ENCODE results near the gene GLI1. TPM values are rescaled to one million over a fixed set of nuclear protein-coding genes. Genes with fewer than 3 reads are reported as not detected.
A peak's percentile ranks its signal among the peaks of the same experiment; 100 is the strongest.

GLI1 gene
- total RNA-seq, 2 experiments from 2014 or later: 0.31 to 0.85 TPM

GRCh38 chr12:57467915-57468314 is 8.3 kb downstream of the GLI1 start:
- no peaks in the 10 kb centered on the region for H3K9me3 Mint-ChIP-seq
- peaks cover 43% of the 10 kb centered on the region for H3K4me1 Mint-ChIP-seq (ENCODE audit: low read depth)
- H3K4me3 Mint-ChIP-seq: peak overlapping the region; percentile 2
- H3K27me3 ChIP-seq (ENCODE audit: control insufficient read depth in 1 of 2, insufficient read depth in 2 of 2, low read length in 2 of 2): no peaks in the 10 kb centered on the region
- no peak overlapping the region for H3K27ac ChIP-seq (ENCODE audit: low read depth in 1 of 2, low read length in 2 of 2)
- ChIA-PET POLR2A (no interaction called here), CTCF (interaction anchor here (1.6 kb wide), 1 partner anchor 9 kb away, joined by 7 read pairs; the partner anchor contains the start of gene GLI1)
- intact Hi-C loops (cut with DNase I, micrococcal nuclease): no loop called here
- peaks cover 55% of the 10 kb centered on the region for H3K36me3 Mint-ChIP-seq (ENCODE audit: low read depth)
- no peaks in the 10 kb centered on the region for H3K9me3 ChIP-seq (ENCODE audit: control insufficient read depth in 1 of 2, insufficient read depth in 1 of 2, low read length in 2 of 2)
- peaks cover 26% of the 10 kb centered on the region for H3K4me1 ChIP-seq (ENCODE audit: insufficient read depth, low read length)
- peaks cover 46% of the 10 kb centered on the region for H3K36me3 ChIP-seq (ENCODE audit: insufficient read depth, low read length)
- no peak overlapping the region for H3K4me3 ChIP-seq (ENCODE audit: low read length)
- no peaks in the 10 kb centered on the region for H3K27me3 Mint-ChIP-seq
- DNase-seq: peak in 1 of 14 experiments; percentile 11
- TF ChIP-seq, protein P1, sequence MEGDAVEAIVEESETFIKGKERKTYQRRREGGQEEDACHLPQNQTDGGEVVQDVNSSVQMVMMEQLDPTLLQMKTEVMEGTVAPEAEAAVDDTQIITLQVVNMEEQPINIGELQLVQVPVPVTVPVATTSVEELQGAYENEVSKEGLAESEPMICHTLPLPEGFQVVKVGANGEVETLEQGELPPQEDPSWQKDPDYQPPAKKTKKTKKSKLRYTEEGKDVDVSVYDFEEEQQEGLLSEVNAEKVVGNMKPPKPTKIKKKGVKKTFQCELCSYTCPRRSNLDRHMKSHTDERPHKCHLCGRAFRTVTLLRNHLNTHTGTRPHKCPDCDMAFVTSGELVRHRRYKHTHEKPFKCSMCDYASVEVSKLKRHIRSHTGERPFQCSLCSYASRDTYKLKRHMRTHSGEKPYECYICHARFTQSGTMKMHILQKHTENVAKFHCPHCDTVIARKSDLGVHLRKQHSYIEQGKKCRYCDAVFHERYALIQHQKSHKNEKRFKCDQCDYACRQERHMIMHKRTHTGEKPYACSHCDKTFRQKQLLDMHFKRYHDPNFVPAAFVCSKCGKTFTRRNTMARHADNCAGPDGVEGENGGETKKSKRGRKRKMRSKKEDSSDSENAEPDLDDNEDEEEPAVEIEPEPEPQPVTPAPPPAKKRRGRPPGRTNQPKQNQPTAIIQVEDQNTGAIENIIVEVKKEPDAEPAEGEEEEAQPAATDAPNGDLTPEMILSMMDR (IDR thresholded peaks at IDR 0.05): no peak
- no peak for ATAC-seq (ENCODE audit: poor library complexity)
- peak overlapping the region; percentile 55 for H3K27ac Mint-ChIP-seq

- intact Hi-C loops (cut with DNase I, micrococcal nuclease): no loop called here
- DNase-seq: peak in 1 of 14 experiments; percentile 21
- H3K4me1 ChIP-seq (ENCODE audit: insufficient read depth, low read length): peaks cover 30% of the 10 kb centered on the region
- H3K9me3 ChIP-seq (ENCODE audit: control insufficient read depth in 1 of 2, insufficient read depth in 1 of 2, low read length in 2 of 2): no peaks in the 10 kb centered on the region
- H3K36me3 ChIP-seq (ENCODE audit: insufficient read depth, low read length): peaks cover 61% of the 10 kb centered on the region
- H3K27me3 ChIP-seq (ENCODE audit: control insufficient read depth in 1 of 2, insufficient read depth in 2 of 2, low read length in 2 of 2): no peaks in the 10 kb centered on the region
- no peak overlapping the region for H3K4me3 Mint-ChIP-seq
- TF ChIP-seq, protein P1 (IDR thresholded peaks at IDR 0.05): no peak
- peaks cover 69% of the 10 kb centered on the region for H3K36me3 Mint-ChIP-seq (ENCODE audit: low read depth)
- no peak overlapping the region for H3K27ac ChIP-seq (ENCODE audit: low read depth in 1 of 2, low read length in 2 of 2)
- ATAC-seq (ENCODE audit: poor library complexity): no peak
- CTCF ChIA-PET: interaction anchor here (1.6 kb wide), 1 partner anchor 10 kb away, joined by 7 read pairs; the partner anchor contains the start of gene GLI1
- no peak overlapping the region for H3K4me3 ChIP-seq (ENCODE audit: low read length)
- no peaks in the 10 kb centered on the region for H3K27me3 Mint-ChIP-seq
- H3K9me3 Mint-ChIP-seq: no peaks in the 10 kb centered on the region
- no peak overlapping the region for H3K27ac Mint-ChIP-seq
- H3K4me1 Mint-ChIP-seq (ENCODE audit: low read depth): peaks cover 56% of the 10 kb centered on the region
- POLR2A ChIA-PET: interaction anchor here (0.9 to 2.7 kb wide), 3 partner anchors 9 to 10 kb away, joined by 3 to 9 read pairs (median 8); partner anchors contain the start of genes ARHGAP9 and GLI1
Observed at GRCh38 chr12:57469296-57470164, 9.9 kb downstream of the GLI1 start.

DNA sequence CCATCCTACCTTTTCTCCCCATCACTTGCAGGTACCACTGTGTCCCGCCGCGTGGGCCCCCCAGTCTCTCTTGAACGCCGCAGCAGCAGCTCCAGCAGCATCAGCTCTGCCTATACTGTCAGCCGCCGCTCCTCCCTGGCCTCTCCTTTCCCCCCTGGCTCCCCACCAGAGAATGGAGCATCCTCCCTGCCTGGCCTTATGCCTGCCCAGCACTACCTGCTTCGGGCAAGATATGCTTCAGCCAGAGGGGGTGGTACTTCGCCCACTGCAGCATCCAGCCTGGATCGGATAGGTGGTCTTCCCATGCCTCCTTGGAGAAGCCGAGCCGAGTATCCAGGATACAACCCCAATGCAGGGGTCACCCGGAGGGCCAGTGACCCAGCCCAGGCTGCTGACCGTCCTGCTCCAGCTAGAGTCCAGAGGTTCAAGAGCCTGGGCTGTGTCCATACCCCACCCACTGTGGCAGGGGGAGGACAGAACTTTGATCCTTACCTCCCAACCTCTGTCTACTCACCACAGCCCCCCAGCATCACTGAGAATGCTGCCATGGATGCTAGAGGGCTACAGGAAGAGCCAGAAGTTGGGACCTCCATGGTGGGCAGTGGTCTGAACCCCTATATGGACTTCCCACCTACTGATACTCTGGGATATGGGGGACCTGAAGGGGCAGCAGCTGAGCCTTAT is 10.8 kb downstream of the GLI1 start:
- DNase-seq (no peak), ATAC-seq (ENCODE audit: poor library complexity) (no peak)
- ChIA-PET POLR2A (interaction anchor here (0.9 to 2.7 kb wide), 3 partner anchors 9 to 11 kb away, joined by 3 to 9 read pairs (median 8); partner anchors contain the start of genes ARHGAP9 and GLI1), CTCF (no interaction called here)
- Histone ChIP-seq H3K27me3 (ENCODE audit: control insufficient read depth in 1 of 2, insufficient read depth in 2 of 2, low read length in 2 of 2) (no peaks in the 10 kb centered on the region), H3K9me3 (ENCODE audit: control insufficient read depth in 1 of 2, insufficient read depth in 1 of 2, low read length in 2 of 2) (no peaks in the 10 kb centered on the region), H3K36me3 (ENCODE audit: insufficient read depth, low read length) (peaks cover 70% of the 10 kb centered on the region), H3K4me3 (ENCODE audit: low read length) (no peak overlapping the region), H3K4me1 (ENCODE audit: insufficient read depth, low read length) (peaks cover 39% of the 10 kb centered on the region), H3K27ac (ENCODE audit: low read depth in 1 of 2, low read length in 2 of 2) (peak overlapping the region in 1 of 2 donors; percentile 40)
- intact Hi-C loops (cut with DNase I, micrococcal nuclease): no loop called here
- Mint-ChIP-seq H3K9me3 (no peaks in the 10 kb centered on the region), H3K4me3 (no peak overlapping the region), H3K36me3 (ENCODE audit: low read depth) (peaks cover 75% of the 10 kb centered on the region), H3K27me3 (no peaks in the 10 kb centered on the region), H3K4me1 (ENCODE audit: low read depth) (peaks cover 62% of the 10 kb centered on the region), H3K27ac (no peak overlapping the region)
- TF ChIP-seq, protein P1 (IDR thresholded peaks at IDR 0.05): no peak

All from CD4-positive, alpha-beta T cell (primary cell).